HepG2 (cell line): ENCODE measurements around the gene SENP7. TPM values are rescaled to one million over a fixed set of nuclear protein-coding genes. Genes with fewer than 3 reads are reported as not detected.

ENCODE experiments used
- CSRNP1 ChIP-seq: sonication (generic); formaldehyde crosslinking; IDR thresholded peaks from 2 replicates; pipeline ENCODE4 v1.8.1; 2023; ENCODE audit warnings: mild to moderate bottlenecking, missing genetic modification reagents
- FOXJ3 ChIP-seq: sonication (generic); formaldehyde crosslinking; IDR thresholded peaks from 2 replicates; pipeline ENCODE4 v1.4.0; 2020; ENCODE audit warnings: missing genetic modification reagents, mild to moderate bottlenecking, borderline replicate concordance
- GTF2F1 ChIP-seq: fragments of 150-350 bp; IDR thresholded peaks from 2 replicates; pipeline ENCODE4 v1.6.1; 2014; ENCODE audit warnings: low read length
- HNRNPLL ChIP-seq: fragments of 200-400 bp; formaldehyde crosslinking; IDR thresholded peaks from 2 replicates; pipeline ENCODE4 v1.6.1; 2017; ENCODE audit warnings: mild to moderate bottlenecking, low read depth, low read length; ENCODE audit not compliant: poor library complexity, severe bottlenecking
- KIAA2018 ChIP-seq: sonication (generic); formaldehyde crosslinking; IDR thresholded peaks from 2 replicates; pipeline ENCODE4 v1.5.0; 2020; ENCODE audit warnings: mild to moderate bottlenecking, missing genetic modification reagents, borderline replicate concordance
- MBNL3 ChIP-seq: fragments of 250-450 bp; sonication (Bioruptor Pico); conservative IDR thresholded peaks from 2 replicates; pipeline ENCODE4 v1.8.0; 2022; ENCODE audit warnings: mild to moderate bottlenecking, inconsistent platforms
- MED1 ChIP-seq: sonication (generic); formaldehyde crosslinking; IDR thresholded peaks from 2 replicates; pipeline ENCODE4 v1.4.0; 2020; ENCODE audit warnings: missing genetic modification reagents
- SNAPC4 ChIP-seq: sonication (generic); formaldehyde crosslinking; IDR thresholded peaks from 2 replicates; pipeline ENCODE4 v1.4.0; 2020; ENCODE audit warnings: mild to moderate bottlenecking, missing genetic modification reagents
- SOX6 ChIP-seq, 2 experiments: fragments of 450-650 bp in 1 of 2; sonication (generic) in 1 of 2; formaldehyde crosslinking in 1 of 2; IDR thresholded peaks; 2 replicates each; pipeline versions ENCODE4 v1.4.0 to v1.6.1; 2017 to 2020; ENCODE audit warnings: antibody characterized with exemption in 1 of 2, mild to moderate bottlenecking in 1 of 2, missing genetic modification reagents in 1 of 2
- TARDBP ChIP-seq: sonication (generic); formaldehyde crosslinking; IDR thresholded peaks from 2 replicates; pipeline ENCODE4 v1.8.0; 2022; ENCODE audit warnings: mild to moderate bottlenecking, missing genetic modification reagents
- ZBTB20 ChIP-seq: sonication (generic); formaldehyde crosslinking; IDR thresholded peaks from 2 replicates; pipeline ENCODE4 v1.8.1; 2023; ENCODE audit warnings: missing genetic modification reagents, low read depth, mild to moderate bottlenecking, borderline replicate concordance
- ZKSCAN5 ChIP-seq: sonication (generic); formaldehyde crosslinking; IDR thresholded peaks from 2 replicates; pipeline ENCODE4 v1.5.1; 2020; ENCODE audit warnings: mild to moderate bottlenecking, missing genetic modification reagents
- ZNF563 ChIP-seq: sonication (generic); formaldehyde crosslinking; IDR thresholded peaks from 2 replicates; pipeline ENCODE4 v1.8.0; 2022; ENCODE audit warnings: mild to moderate bottlenecking, moderate library complexity, missing genetic modification reagents
- polyA plus RNA-seq, 8 experiments: library from polyadenylated mRNA; depleted of rRNA in 3 of 8; stranded (reverse) in 7 of 8; unstranded in 1 of 8; fragments of >200 nt; fragmentation: Illumina TruSeq in 4 of 8; extraction: Trizol in 4 of 8; gene quantifications; 2 replicates each; pipeline versions ENCODE4 v1.2.1 to v1.2.3, GENCODE V29; 2011 to 2016; ENCODE audit warnings: low read depth in 4 of 8, missing spikeins in 1 of 8, mixed read lengths in 1 of 8; ENCODE audit not compliant: insufficient read depth in 1 of 8
- total RNA-seq, 5 experiments: library from RNA; depleted of rRNA; stranded (reverse); fragments of >200 nt; fragmentation: Illumina TruSeq; extraction: Trizol; gene quantifications; 2 replicates each; pipeline ENCODE4 v1.2.3, GENCODE V29; 2016; ENCODE audit warnings: low read depth in 1 of 5

SENP7 gene
- total and polyA plus RNA-seq, 2 of the 13 experiments (the other 11 are each of a cell fraction or from before 2014, with no cell fraction given), result 9.1 to 10.3 TPM

GRCh38 chr3:101513419-101513986, 491 bp upstream of the SENP7 start (continued):
- TF ChIP-seq SNAPC4 (0 out of 2 replicates have a peak, but pooled peaks have one; percentile 4), MBNL3 (CRISPR knock-in tag) (no peak), SOX6 (IDR thresholded peaks at IDR 0.05) (no peak), SOX6 (CRISPR knock-in tag; IDR thresholded peaks at IDR 0.05) (0 out of 2 replicates have a peak, but pooled peaks have one; percentile 2), GTF2F1 (no peak), MED1 (peak; percentile 7; the same call in 1 of the 2 replicates), KIAA2018 (no peak), TARDBP (0 out of 2 replicates have a peak, but pooled peaks have one; percentile 3), HNRNPLL (peak; percentile 2), ZKSCAN5 (no peak), CSRNP1 (0 out of 2 replicates have a peak, but pooled peaks have one; percentile 6), ZNF563 (CRISPR knock-in tag) (no peak), FOXJ3 (CRISPR knock-in tag) (peak; percentile 62; the same call in 1 of the 2 replicates), ZBTB20 (CRISPR knock-in tag) (no peak)
